ENCODE data around the gene COX20.
A peak's percentile ranks its signal among the peaks of the same experiment; 100 is the strongest.
"Not testable (repeated sequence)": the region's sequence is repeated elsewhere in the genome, so short reads cannot be mapped to it uniquely, and the experiment has no call there.

Gene COX20

DNA sequence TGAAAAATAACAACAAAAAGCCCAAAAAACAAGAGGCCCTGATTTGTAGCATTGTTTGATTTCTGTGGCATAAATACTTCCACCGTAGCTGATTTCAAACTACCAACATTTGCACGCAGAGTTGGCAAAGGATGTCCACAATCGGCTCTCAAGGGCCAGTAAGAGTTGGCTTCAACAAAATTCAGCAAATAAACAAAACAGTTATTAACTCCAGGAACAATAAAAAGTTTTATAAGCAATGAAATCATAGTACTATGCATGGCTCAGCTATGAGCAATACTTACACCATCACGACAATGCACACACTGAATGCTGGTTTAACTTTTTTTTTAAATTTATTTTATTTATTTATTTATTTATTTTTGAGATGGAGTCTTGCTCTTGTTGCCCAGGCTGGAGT lies 8.7 kb upstream of the COX20 start:
- ATAC-seq = no peak

DNA sequence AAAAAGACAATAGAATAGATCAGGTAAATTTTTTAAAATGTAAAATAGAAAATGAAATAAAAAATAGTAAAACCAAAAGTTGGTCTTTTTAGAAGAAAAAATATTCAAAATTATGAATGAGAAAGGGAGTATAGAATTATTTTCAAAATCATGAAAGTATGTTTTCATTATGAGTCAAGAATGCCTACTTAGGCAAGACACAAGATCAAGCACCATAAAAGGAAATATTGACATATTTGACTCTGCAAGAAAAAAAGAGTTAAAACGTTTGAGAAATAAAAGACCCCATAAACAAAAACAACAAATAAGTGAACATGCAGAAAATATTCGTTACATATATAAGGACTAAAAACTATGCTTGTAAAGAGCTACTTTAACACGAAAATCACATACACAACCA lies 4.8 kb upstream of the COX20 start:
- no peak for ATAC-seq

DNA sequence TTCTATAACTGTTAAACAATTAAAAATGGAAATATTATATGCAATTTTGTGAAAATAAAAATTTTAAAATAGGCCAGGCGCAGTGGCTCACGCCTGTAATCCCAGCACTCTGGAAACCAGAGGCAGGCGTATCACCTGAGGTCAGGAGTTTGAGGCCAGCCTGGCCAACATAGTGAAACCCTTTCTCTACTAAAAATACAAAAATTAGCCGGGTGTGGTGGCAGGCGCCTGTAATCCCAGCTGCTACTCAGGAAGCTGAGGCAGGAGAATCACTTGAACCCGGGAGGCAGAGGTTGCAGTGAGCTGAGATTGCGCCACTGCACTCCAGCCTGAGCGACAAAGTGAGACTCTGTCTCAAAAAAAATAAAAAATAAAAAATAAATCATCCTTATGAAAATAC lies 2.2 kb upstream of the COX20 start:
- not testable (repeated sequence) for ATAC-seq

DNA sequence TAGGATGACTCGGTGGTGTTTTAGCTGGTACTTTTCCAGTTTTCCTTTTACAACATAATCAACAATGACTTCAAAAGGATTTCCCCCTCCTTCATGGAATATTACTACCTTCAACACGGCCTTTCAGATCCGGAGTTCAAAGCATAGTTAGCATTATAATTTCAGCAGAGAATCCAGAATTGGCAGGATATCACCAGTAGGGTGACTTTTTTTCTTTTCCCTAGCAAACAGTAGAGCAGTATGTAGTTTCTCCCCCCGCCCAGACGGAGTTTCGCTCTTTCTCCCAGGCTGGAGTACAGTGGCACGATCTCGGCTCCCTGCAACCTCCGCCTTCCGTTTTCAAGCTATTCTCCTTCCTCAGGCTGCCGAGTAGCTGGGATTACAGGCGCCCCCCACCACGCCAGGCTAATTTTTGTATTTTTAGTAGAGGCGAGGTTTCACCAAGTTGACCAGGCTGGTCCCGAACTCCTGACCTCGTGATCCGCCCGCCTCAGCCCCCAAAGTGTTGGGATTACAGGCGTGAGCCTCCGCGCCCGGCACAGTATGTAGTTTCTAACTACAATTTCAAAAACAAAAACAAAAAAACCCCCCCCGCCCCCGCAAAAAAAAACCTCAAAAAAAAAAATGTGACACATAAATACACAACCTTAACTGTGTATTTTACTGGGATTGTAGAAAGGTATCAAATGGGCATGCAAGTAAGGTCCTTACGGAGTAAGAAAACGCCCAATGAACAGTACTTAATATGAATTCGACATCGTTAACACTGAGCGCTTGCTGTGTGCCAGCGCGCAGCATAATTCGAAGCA lies 1.5 kb upstream of the COX20 start:
- ATAC-seq = peak; percentile 5 to 8

DNA sequence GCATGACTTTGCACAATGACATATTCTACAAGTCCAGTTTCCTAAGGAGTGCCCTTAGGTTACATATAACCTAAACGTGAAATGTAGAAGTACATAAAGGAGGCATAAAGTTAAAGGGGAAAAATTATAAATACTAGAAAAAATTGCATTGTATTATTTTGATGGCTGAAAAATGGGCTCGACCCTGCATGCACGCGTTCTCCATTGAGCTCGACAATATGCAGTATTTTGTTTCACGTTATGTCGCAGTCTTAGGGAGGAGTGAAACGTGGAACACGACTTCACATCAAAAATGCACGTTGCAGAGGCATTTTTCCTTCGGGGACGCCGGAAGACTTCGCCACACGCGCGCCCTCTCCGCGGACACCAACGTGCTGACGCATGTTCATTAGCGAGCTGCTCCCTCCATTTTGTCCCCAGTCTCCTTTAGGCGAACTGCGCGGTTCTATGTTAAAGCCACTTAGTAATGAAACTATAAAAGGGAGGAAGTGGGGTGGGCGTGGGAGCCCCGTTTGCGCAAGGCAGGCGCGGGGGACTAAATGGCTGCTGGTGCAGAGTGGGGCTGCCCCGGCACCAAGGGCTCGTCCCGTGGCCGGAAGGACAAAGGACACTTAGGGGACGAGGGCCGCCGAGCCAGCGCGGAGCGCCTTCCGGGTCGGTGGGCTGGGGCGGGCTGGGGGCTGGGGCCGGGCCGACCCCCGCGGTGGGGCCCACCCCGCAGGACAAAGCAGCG lies 749 bp upstream of the COX20 start:
- ATAC-seq = peak; percentile 74 to 79

DNA sequence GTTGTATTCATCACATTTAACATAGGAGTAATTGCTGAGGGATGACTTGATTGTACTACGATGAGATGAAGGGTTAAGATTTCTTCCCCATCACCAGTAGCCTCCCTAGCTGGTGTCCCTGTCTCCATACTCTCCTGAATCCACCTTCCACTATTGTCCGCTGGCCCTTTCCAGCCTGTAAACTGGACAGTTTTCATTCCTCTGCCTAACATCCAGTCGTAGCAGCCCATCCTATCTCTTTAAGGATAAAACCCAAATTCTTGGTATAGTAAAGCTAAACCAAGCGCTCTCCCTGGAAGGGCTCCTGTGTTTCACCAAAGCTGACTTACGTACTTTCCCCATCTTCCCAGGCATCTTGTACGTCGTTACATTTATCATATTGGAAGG lies 670 bp downstream of the COX20 start:
- no peak for ATAC-seq

DNA sequence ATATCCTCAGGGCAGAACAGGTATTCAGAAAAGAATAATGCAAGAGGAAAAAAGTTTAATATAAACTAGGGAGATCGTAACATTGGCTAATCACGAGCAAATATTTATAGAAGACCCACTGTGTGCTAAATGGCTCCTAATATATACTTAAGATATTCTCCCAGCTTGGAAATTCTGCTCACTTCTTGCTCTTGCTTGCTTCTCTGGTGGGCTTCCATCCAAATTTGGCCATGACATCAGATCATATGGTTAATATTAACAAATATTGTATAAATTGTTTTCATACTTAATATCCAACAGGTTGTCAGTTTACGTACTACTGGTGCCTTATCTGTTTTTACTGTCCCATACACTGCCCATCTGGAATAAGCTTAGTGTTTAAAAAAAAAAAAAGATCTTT lies 1.1 kb downstream of the COX20 start:
- no peak for ATAC-seq

DNA sequence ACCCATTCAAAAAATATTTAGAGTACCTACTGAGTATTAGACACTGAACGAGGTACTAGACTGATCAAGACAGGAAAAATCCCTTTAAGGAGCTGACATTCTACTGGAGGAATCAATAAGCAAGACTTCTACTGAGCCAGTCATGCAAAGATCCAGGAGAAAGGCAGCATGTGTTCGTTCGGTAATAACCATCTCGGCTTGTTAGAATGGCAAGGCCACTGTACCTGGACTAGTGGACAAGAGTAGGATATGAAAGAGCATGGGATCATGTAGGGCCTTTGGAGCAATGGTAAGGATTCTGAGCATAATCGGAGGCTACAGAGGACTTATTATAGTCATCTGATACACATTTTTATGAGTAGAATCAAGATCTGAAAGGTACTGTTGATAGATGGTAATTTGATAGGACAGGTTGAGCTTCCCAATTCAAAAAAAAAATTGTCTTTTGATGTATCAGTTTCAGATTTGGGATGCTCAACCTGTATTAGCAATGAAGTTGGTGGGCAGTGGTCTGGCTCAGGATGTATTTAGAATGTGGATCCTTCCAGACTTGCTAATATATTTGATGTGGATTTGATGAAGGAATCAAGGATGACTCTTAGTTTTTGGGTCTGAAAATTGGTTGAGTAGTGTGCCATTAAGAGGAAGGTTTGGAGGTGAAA lies 2.3 kb downstream of the COX20 start:
- no peak for ATAC-seq

DNA sequence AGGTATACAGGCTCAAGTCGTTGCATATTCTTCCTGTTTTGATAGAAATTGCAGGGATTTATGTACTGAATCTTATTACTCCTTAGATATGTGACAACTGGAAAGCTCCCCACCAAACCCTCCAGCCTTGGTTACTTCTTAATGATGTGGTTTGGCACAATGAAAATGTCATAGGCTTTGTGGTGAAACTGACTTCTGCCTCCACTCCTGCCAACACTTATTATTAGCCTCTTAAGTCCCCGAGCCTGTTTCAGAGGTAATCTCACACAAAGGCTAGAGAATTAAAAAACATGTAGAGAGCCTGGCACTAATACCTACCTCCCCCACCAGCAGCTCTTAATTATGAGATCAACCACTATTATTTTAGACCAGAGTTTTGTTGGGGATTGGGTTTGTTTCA lies 4.2 kb downstream of the COX20 start:
- no peak for ATAC-seq

DNA sequence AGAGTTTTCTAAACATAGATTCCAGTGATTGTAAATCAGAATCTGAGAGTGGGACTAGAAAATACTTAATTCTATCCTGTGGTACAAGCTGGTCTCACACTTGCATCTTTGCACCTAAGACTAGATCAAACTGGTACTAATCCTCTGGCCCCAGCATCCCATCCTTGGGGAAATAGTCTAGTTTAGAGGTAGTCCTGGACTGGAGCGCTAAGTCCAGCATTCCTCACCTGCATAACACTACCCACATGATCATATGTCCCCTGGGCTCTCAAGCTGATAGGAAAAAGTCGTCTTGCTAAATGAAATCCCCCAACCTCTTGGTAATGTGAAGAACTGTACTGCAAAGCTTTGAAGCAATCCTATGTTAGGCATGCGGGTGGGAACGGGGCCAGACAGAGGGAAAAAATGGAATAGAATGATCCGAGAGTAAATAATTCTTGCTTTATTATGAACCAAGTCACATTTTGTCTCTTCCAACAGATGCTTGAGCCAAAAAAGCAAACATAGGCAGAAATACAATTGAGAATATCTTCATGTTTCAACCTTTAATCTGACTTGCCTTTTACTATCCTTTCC lies 4.8 kb downstream of the COX20 start:
- ATAC-seq = no peak

DNA sequence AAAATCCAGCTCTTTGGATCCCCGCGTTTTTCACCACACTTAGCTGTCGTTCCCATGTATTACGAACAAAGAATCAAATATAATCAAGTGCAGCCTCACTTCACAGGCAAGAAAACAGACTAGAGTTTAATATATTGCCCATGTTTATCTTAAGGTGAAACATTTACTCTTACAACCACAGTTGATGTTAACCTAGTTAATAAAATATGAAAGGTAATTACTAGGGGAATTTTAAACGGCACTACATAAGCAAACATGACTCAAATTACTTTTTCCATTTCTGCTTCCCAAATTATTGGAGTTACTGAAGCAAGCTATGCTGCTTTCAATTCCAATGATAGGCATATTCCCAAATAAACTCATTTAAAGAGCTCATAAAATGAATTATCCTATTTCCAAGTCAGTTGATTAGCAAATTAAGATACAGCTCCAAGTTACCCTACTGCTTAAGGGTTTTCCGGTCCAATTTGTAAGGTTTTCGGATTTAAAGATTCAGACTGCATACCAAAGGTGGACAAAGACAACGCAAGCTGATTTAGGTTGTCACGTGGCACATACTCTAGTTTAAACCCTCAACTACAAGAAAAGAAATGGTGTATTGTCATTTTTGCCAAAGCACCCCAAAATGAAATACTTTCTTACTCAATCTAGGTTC lies 5.9 kb downstream of the COX20 start:
- no peak for ATAC-seq

DNA sequence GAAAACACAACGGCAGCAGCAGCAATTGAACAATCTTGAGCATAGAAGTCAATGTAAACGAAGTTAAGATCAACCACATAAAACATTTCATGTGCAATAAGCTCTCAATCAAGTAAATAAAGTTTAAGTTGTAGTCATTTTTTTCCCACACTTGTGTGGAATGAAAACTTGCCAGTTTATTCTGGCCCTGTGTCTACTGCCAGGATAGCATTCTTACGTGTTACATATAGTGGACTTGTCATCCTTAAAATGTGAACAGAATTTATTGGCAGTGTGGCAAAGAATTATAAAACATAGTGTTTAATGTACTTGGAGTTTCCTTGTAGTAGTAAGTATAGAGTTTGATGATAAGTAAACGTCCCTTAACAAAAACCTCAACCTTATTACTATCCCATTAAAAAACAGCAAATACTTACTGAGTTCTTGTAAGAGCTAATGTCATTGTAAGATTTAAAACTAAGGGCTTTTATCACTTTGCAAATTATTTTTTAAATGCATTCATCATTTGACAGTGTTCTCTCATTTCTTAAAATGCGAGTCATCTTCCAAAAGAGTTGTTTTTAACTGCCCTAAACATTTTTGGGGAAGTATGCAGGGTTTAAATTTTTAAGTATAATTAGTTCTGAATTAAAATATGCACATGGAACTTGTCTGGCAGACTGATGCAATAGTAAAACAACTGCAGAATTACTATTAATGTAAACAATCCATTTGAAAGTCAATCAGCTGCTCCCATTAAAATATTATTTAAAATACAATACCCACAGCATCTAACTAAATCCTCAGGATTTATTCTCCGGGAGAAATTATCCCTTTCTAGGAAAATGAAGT lies 7.9 kb downstream of the COX20 start:
- ATAC-seq = no peak

DNA sequence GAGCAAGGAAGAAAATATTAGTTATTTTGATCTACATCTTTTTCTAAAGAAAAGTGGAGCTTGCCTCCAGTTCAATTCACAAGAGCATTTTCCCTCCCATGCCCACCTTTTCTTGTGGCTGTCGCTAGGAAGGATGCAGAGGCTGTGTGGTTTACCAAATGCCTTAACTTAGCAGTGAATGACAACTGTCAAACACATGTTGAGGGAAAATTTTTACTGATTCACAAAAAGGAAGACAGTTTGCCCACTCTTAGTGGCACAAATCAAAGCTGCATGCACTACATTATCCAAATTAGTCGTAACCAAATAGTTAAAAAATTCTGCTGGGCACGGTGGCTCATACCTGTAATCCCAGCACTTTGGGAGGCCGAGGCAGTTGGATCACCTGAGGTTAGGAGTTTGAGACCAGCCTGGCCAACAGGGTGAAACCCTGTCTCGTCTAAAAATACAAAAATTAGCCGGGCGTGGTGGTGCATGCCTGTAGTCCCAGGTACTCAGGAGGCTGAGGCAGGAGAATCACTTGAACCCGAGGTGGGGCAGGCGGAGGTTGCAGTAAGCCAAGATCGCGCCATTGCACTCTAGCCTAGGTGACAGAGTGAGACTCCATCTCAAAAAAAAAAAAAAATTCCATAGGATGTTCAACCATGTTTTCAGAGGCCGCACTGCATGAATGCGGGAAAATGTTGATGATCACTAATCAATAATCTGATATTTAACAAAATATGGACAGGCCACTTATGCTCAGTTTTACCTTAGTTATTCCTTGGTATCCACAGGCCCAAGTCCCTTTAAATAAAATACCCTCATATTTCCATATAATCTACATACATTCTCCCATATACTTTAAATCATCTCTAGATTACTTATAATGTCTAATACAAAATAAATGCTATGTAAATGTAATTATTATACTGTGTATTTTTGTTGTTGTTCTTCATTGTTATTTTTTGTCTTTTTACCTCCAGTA lies 9.0 kb downstream of the COX20 start:
- no peak for ATAC-seq

DNA sequence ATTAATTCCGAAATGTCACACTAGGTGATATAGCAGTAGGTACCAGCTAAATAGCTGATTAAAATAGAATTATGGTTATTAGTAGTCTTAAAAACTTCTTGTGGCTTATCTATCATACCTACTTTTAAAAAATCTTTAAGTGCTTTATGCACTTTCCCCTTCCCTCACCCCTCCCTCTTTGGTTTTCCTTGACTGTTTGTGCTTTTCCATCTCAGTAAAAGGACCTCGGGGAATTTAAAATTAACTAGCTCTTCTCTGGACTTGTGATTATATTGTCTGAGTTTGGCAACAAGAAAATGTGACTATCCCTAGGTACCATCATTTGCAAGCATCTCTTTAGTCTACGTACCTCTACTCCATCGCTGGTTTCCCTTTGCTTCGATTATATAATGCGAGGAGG lies 11.2 kb downstream of the COX20 start:
- no peak for ATAC-seq

DNA sequence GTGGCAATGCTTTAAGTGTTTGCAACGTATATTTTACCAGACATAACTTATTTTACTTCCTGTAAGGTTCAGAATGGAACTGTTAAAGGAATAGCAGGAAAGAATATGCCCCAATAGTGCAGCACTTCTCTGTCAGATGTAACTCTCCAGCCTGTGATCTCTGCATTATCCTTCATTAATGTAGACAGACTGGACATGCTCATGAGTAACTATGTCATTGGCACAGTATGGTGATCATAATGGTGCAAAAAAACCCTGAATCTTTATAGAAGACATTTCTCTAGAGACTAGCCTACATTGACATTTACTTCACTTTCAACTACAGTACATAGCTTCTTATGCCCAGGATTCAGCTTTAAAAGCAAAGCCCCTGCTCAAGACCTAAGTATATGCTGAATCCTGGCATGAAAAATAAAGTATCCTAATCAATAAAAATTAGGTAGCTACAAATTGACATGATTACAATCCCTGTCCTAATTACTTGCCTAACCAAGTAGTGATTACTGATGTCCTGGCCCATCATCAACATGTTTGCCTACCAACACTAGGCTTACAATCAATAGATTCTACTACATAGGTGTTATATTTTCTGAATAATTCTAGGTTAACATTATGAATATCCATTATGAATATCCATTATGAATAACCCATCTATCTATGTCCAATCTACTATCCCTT lies 13.9 kb downstream of the COX20 start:
- ATAC-seq = no peak

DNA sequence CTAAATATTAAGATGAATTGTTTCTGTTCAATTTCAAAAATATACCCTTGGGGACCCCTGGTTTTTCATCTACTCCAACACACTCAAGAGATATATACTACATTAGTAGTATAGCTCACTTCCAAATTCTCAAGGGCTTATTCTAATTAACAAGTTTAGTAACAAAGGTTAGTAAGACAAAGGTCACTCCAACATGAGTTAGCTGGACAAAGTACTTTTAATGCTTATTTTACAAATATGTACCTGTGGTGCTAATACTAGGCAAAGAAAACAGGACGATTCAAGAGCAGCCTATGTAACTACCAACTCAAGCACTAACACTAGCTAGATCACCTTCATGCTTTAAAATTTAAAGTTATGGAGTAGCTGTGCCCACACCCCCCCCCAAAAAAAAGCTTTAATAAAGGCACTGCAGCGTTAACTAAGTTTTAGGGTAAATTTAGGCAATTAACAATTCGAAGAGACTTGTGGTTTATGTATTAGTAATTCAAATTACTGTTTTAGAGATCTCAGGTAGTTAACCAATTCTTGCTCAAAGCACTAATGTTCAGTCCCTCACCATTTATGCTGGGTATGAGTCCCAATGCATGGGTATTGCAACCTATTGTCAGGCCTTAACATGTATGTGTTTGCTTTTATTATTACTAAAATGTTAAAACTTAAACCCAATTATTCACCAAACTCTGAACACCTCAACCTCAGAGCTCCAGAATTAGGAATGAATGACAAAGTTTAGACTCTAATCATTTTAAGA lies 14.8 kb downstream of the COX20 start:
- ATAC-seq = peak in 1 of 2 donors; percentile 22

DNA sequence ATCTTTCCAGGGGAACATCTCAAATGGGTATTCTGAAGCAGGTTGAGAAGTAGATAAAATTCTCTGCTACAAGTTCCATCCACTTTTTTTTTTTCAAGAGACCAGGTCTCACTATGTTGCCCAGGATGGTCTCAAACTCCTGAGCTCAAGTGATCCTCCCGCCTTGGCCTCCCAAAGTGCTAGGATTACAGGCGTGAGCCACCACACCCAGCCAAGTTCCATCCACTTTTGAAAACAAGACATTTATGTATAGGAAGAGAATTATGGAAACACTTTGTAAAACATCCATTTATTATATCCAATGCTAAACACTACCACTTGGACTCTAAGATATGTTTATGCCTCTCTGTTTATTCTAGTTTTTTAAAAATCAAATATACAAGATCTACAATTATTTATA lies 15.4 kb downstream of the COX20 start:
- ATAC-seq = no peak

DNA sequence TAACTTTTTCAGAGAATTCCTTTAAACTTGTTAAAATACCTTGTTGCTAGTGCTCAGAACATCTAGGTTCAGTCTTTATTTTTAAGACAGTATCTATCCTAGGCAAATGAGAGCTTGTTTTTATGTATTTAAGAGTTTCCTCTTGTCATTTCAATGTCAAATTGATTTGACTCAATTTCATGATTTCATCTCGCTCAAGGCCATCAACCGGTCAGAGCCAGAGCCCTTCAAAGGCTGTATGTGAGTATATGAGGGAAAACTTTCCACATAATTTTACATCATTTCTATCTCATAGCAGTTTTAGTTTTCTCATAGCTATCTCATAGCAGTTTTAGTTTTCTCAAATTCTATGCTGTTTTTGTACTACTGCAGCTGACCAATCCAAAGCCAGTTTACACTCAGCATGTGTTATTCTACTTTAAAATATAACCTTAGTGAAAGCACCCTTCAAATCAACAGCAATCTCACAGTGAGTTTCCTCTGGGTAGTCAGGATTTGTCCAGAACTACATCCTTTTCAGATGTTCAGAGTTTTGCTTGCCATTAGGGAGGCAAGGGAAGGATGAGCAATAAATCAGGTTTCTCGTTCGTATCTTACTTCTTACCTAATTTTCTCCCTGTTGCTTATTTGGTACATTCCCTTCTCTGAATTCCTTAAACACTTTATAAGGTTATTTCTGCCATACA lies 16.2 kb downstream of the COX20 start:
- ATAC-seq = peak in 1 of 2 donors; percentile 44

DNA sequence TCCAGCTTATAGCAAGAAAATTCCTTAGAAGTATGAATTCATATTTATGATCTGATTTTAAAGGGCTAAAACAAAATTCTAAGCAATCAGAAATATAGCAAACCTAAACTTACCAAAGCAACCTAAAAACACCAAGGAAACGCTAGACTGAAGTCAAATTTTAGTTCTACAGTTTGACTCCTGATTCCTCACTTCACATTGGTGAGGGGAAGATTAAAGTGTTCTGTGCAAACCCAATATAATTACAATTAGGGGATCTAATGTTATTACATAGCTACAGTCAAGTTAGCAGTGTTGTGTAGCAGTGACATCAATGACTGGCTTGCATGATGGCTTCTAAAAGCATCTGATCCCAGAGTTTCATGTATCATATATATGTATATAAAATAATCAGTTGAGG lies 17.2 kb downstream of the COX20 start:
- no peak for ATAC-seq
